ENCODE data around the gene PHF21A.

DNA sequence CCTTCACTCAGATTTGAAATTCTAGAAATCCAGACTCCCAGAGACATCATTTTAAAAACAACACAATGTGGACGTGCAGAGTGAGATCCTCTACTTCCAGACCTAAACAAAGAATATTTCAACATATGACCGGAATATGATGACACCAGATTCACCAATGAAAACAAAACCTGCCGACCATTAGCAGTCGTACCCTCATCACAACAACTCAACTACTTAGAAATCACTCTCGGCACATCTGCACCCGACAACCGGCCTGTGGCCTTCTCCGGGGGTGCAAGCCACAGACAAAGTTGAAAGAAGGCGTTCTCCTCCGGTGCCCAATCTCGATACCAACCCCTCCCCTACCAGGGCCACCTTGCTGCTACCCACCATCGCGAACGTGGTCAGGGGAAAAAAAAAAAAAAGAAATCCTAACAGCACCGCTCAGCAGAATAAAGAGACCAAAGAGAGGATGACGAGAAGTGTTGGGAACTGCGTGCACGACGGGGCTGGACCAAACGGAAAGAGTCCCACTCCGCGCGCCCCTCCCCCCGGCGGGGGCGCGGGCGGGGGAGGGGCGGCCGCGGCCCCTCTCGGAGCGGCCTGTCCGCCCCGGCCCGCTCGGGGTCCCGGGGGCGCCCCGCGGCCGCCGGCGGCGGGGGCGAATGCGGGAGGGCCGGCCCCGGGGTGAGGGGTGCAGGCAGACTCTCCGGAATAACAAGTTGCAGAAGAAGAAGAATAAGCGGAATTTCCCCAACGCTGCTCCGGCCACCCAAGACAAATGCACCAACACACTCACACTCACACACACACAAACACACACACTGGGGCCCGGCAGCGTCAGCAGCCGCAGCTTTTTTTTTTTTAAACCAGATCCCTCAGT, 1.7 kb downstream of the PHF21A start:
- TF ChIP-seq CTCF (conservative IDR thresholded peaks at IDR 0.05; ENCODE audit: low read length) (no peak), EZH2phosphoT487 (IDR thresholded peaks at IDR 0.05; ENCODE audit: borderline replicate concordance, low read depth, low read length) (no peak)
